Endothelial cell (in vitro differentiated cells): ENCODE data around the gene PPRC1. TPM values are rescaled to one million over a fixed set of nuclear protein-coding genes. Genes with fewer than 3 reads are reported as not detected.

ENCODE experiments used
- DNase-seq: peaks from one replicate; pipeline ENCODE4 v3.0.0; 2021; ENCODE audit warnings: low spot score
- H3K27ac Mint-ChIP-seq: one replicate; pipeline ENCODE4 v1.8.0; 2021; ENCODE audit warnings: mixed read lengths, inconsistent platforms; ENCODE audit not compliant: unreplicated experiment
- H3K27me3 Mint-ChIP-seq: one replicate; pipeline ENCODE4 v1.8.0; 2021; ENCODE audit warnings: mild to moderate bottlenecking, moderate library complexity, mixed read lengths, inconsistent platforms; ENCODE audit not compliant: unreplicated experiment
- H3K36me3 Mint-ChIP-seq: one replicate; pipeline ENCODE4 v1.8.0; 2021; ENCODE audit warnings: mild to moderate bottlenecking, low read depth, mixed read lengths, inconsistent platforms; ENCODE audit not compliant: unreplicated experiment
- H3K4me1 Mint-ChIP-seq: one replicate; pipeline ENCODE4 v1.8.0; 2021; ENCODE audit warnings: mild to moderate bottlenecking, mixed read lengths, inconsistent platforms; ENCODE audit not compliant: unreplicated experiment
- H3K4me3 Mint-ChIP-seq: one replicate; pipeline ENCODE4 v1.8.0; 2021; ENCODE audit warnings: mild to moderate bottlenecking, mixed read lengths, inconsistent platforms; ENCODE audit not compliant: unreplicated experiment
- H3K9me3 Mint-ChIP-seq: one replicate; pipeline ENCODE4 v1.8.0; 2021; ENCODE audit warnings: mixed read lengths, inconsistent platforms; ENCODE audit not compliant: unreplicated experiment
- CTCF ChIP-seq: fragments of 200-600 bp; sonication (generic); IDR thresholded peaks from one replicate; pipeline ENCODE4 v1.5.0; 2021; ENCODE audit warnings: antibody characterized with exemption; ENCODE audit not compliant: unreplicated experiment
- total RNA-seq: library from RNA; stranded (reverse); fragmentation: NEBNext Ultra II Directional; extraction: Animal tissue kit (Norgen Biotek cat#: 25700); gene quantifications from one replicate; pipeline ENCODE4 v1.2.1, GENCODE V29; 2021; ENCODE audit not compliant: unreplicated experiment

Gene PPRC1
- total RNA-seq, 1 donor from 2014 or later = 29.9 TPM

DNA sequence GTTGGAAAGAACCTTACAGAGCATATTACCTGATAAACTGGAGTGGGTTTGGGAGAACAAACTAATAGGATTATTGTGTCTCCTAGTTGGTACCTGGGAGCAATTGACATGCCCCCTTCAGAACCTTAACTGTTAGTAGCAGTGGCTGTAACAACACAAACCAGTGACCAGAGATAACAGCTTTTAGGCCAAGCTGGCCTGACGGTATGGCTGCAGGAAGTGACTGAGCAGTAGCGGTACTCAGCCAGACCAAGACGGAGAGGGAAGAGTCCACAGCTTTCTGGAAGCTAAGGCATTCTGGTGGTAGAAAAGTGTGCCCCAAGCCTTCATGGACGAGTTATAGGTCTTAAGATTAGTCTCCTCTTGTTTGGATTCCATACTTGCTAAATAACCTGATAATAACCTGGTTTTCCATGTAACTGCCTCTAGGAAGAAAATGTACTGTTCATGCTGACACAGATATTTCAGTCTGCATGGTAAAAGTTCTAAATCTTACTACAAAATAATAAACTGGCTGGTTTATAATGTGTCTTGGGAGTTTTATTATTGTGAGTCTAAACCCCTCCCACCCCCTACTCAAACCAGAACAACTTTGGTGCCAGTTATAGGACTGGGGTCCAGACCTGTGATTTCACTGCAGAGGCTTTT lies 30.6 kb downstream of the PPRC1 start:
- no peak for TF ChIP-seq CTCF
- no peak overlapping the region for H3K27ac Mint-ChIP-seq
- no peaks in the 10 kb centered on the region for H3K9me3 Mint-ChIP-seq
- H3K36me3 Mint-ChIP-seq = peaks cover 32% of the 10 kb centered on the region
- DNase-seq = no peak
- H3K4me3 Mint-ChIP-seq = no peak overlapping the region
- H3K27me3 Mint-ChIP-seq = no peaks in the 10 kb centered on the region
- no peaks in the 10 kb centered on the region for H3K4me1 Mint-ChIP-seq

DNA sequence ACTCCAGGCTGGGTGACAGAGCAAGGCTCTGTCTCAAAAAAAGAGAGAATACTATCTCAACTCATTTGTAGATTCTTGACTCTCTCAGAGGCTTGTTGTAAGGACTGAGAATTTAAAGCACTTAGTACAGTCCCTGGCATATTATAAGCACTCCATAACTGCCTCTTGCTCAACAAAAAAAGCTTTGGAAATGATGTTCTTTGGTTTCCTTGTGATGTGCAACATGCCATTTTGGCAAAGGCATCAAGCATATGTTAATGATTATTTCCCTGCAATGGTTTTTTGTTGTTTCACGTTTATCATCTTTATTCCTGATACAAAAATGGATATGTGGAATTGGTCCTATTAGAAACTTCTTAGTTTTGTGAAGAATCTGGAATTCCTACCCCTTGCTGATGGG lies 35.0 kb downstream of the PPRC1 start:
- H3K4me3 Mint-ChIP-seq = no peak overlapping the region
- H3K9me3 Mint-ChIP-seq = no peaks in the 10 kb centered on the region
- no peak for TF ChIP-seq CTCF
- H3K27ac Mint-ChIP-seq = no peak overlapping the region
- no peaks in the 10 kb centered on the region for H3K4me1 Mint-ChIP-seq
- no peak for DNase-seq
- no peaks in the 10 kb centered on the region for H3K27me3 Mint-ChIP-seq
- peaks cover 5% of the 10 kb centered on the region for H3K36me3 Mint-ChIP-seq

GRCh38 chr10:102170602-102171001 lies 37.8 kb downstream of the PPRC1 start:
- DNase-seq = no peak
- Mint-ChIP-seq H3K27me3 (no peaks in the 10 kb centered on the region), H3K36me3 (no peaks in the 10 kb centered on the region), H3K27ac (no peak overlapping the region), H3K9me3 (no peaks in the 10 kb centered on the region), H3K4me3 (no peak overlapping the region), H3K4me1 (no peaks in the 10 kb centered on the region)
- TF ChIP-seq CTCF = no peak

- Mint-ChIP-seq H3K36me3 (no peaks in the 10 kb centered on the region), H3K9me3 (no peaks in the 10 kb centered on the region), H3K4me3 (no peak overlapping the region), H3K27ac (no peak overlapping the region), H3K4me1 (no peaks in the 10 kb centered on the region), H3K27me3 (peaks cover 3% of the 10 kb centered on the region)
- DNase-seq = no peak
- no peak for TF ChIP-seq CTCF
These were observed 39.4 kb downstream of the PPRC1 start for GRCh38 chr10:102172288-102172687.

DNA sequence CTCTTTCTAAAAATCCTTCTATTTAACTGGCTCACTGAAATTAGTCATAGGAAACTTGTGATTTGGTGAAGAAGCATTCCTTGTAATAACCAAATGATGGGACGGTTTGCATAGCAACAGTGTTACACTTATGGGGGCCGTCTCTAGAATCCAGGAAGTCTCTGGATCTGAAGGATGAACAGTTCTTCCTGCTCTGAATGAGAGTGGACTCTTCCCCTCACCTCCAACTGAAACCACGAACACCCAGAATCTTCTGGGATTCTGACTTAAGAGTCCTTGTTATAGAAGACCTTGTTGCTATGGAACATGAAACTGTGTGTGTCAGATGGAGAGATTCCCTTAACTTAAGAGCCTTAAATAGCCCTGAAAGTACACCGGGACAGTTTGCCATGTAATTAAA lies 42.6 kb downstream of the PPRC1 start:
- Mint-ChIP-seq H3K4me1 (no peaks in the 10 kb centered on the region), H3K9me3 (no peaks in the 10 kb centered on the region), H3K27me3 (peaks cover 3% of the 10 kb centered on the region), H3K4me3 (no peak overlapping the region), H3K27ac (no peak overlapping the region), H3K36me3 (no peaks in the 10 kb centered on the region)
- TF ChIP-seq CTCF = no peak
- DNase-seq = no peak
